OCI-LY3 (cell line): Measurements from ENCODE around the gene MACIR.

Experiments used
- H2AFZ ChIP-seq: fragments of 200-600, 300-600 bp; shearing (Covaris generic); 2 replicates; pipeline ENCODE4 v1.6.0; 2014; ENCODE audit warnings: antibody characterized with exemption, low read depth, low read length
- H3K27ac ChIP-seq: fragments of 200-600, 300-600 bp; sonication (generic); 2 replicates; pipeline ENCODE4 v1.5.1; 2014; ENCODE audit warnings: mild to moderate bottlenecking, low read length, moderate library complexity, mixed read lengths
- H3K27me3 ChIP-seq: fragments of 200-600, 300-600 bp; sonication (generic); 2 replicates; pipeline ENCODE4 v1.6.1; 2014; ENCODE audit warnings: low read depth, low read length, mixed read lengths
- H3K36me3 ChIP-seq: fragments of 200-600, 300-600 bp; sonication (generic); replicated peaks from 2 replicates; pipeline ENCODE3; 2014; ENCODE audit warnings: low read depth, low read length, mixed read lengths
- H3K4me1 ChIP-seq: fragments of 300-600, 200-600 bp; sonication (generic); 2 replicates; pipeline ENCODE4 v1.6.1; 2014; ENCODE audit warnings: low read length, mixed read lengths
- H3K4me2 ChIP-seq: fragments of 200-600, 300-600 bp; sonication (generic); 2 replicates; pipeline ENCODE4 v1.6.1; 2014; ENCODE audit warnings: low read length, mixed read lengths
- H3K4me3 ChIP-seq: fragments of 300-600, 200-600 bp; sonication (generic); 2 replicates; pipeline ENCODE4 v1.5.1; 2014; ENCODE audit warnings: antibody characterized with exemption, mild to moderate bottlenecking, low read length, moderate library complexity
- H3K79me2 ChIP-seq: fragments of 300-600, 200-600 bp; shearing (Covaris generic); 2 replicates; pipeline ENCODE4 v1.6.1; 2014; ENCODE audit warnings: mild to moderate bottlenecking, low read length, mixed read lengths
- H3K9ac ChIP-seq: fragments of 300-600, 200-600 bp; shearing (Covaris generic); 2 replicates; pipeline ENCODE4 v1.6.0; 2014; ENCODE audit warnings: mild to moderate bottlenecking, low read length, moderate library complexity
- H3K9me3 ChIP-seq: fragments of 200-600, 300-600 bp; shearing (Covaris generic); 2 replicates; pipeline ENCODE4 v1.6.1; 2014; ENCODE audit warnings: low read length, mixed read lengths; ENCODE audit not compliant: insufficient read depth
- H4K20me1 ChIP-seq: fragments of 200-600, 300-600 bp; sonication (generic); 2 replicates; pipeline ENCODE4 v1.6.1; 2016; ENCODE audit warnings: low read length, mixed read lengths; ENCODE audit not compliant: insufficient read depth
- CTCF ChIP-seq: fragments of 200-600, 300-600 bp; sonication (generic); IDR thresholded peaks from 2 replicates; pipeline ENCODE4 v1.5.1; 2014; ENCODE audit warnings: antibody characterized with exemption, low read length, low read depth
- EZH2phosphoT487 ChIP-seq: fragments of 200-600 bp; shearing (Covaris generic); IDR thresholded peaks from 2 replicates; pipeline ENCODE4 v1.6.1; 2018; ENCODE audit warnings: antibody characterized with exemption, mixed run types, low read depth

The MACIR gene

GRCh38 chr5:103262422-103262871, 3.9 kb downstream of the MACIR start:
- Histone ChIP-seq H3K79me2 (peaks cover 67% of the 10 kb centered on the region), H3K4me1 (peaks cover 27% of the 10 kb centered on the region), H3K36me3 (no peaks in the 10 kb centered on the region), H3K4me2 (peak overlapping the region; percentile 83), H4K20me1 (peaks cover 40% of the 10 kb centered on the region), H2AFZ (no peak overlapping the region), H3K9ac (no peak overlapping the region), H3K27ac (no peak overlapping the region), H3K9me3 (no peaks in the 10 kb centered on the region), H3K27me3 (no peaks in the 10 kb centered on the region), H3K4me3 (peak overlapping the region; percentile 31; the same call in 1 of the 2 replicates)
- no peak for TF ChIP-seq EZH2phosphoT487
- no peak for TF ChIP-seq CTCF

GRCh38 chr5:103263054-103263453, 4.5 kb downstream of the MACIR start:
- Histone ChIP-seq H3K4me1 (peaks cover 23% of the 10 kb centered on the region), H3K36me3 (no peaks in the 10 kb centered on the region), H3K79me2 (peaks cover 67% of the 10 kb centered on the region), H4K20me1 (peaks cover 40% of the 10 kb centered on the region), H3K27me3 (no peaks in the 10 kb centered on the region), H2AFZ (no peak overlapping the region), H3K27ac (no peak overlapping the region), H3K4me3 (no peak overlapping the region), H3K4me2 (no peak overlapping the region), H3K9me3 (no peaks in the 10 kb centered on the region), H3K9ac (no peak overlapping the region)
- no peak for TF ChIP-seq EZH2phosphoT487

GRCh38 chr5:103264508-103264907, 5.9 kb downstream of the MACIR start:
- Histone ChIP-seq H3K4me2 (no peak overlapping the region), H3K36me3 (no peaks in the 10 kb centered on the region), H4K20me1 (peaks cover 46% of the 10 kb centered on the region), H3K27me3 (no peaks in the 10 kb centered on the region), H2AFZ (no peak overlapping the region), H3K4me1 (peaks cover 23% of the 10 kb centered on the region), H3K4me3 (no peak overlapping the region), H3K9ac (no peak overlapping the region), H3K27ac (no peak overlapping the region), H3K9me3 (no peaks in the 10 kb centered on the region), H3K79me2 (peaks cover 63% of the 10 kb centered on the region)
- no peak for TF ChIP-seq CTCF
- no peak for TF ChIP-seq EZH2phosphoT487

GRCh38 chr5:103270581-103270980, 12.0 kb downstream of the MACIR start:
- Histone ChIP-seq H4K20me1 (peaks cover 17% of the 10 kb centered on the region), H3K79me2 (peaks cover 19% of the 10 kb centered on the region), H3K36me3 (no peaks in the 10 kb centered on the region), H2AFZ (no peak overlapping the region), H3K27ac (no peak overlapping the region), H3K9ac (no peak overlapping the region), H3K4me2 (no peak overlapping the region), H3K9me3 (no peaks in the 10 kb centered on the region), H3K27me3 (no peaks in the 10 kb centered on the region), H3K4me1 (no peaks in the 10 kb centered on the region), H3K4me3 (no peak overlapping the region)
- TF ChIP-seq CTCF (no peak), EZH2phosphoT487 (no peak)
